H9 (cell line): ENCODE results near the gene DAAM2. TPM values are rescaled to one million over a fixed set of nuclear protein-coding genes. Genes with fewer than 3 reads are reported as not detected.

ENCODE experiments used
- DNase-seq: peaks from one replicate; pipeline ENCODE4 v3.0.0-alpha.2; 2017
- H2AFZ ChIP-seq: one replicate; pipeline ENCODE4 v1.6.1; 2013; ENCODE audit warnings: mild to moderate bottlenecking, low read length, control low read depth, moderate library complexity
- H2AK5ac ChIP-seq: 2 replicates; pipeline ENCODE4 v1.6.1; 2013; ENCODE audit warnings: low read length, control low read depth, mixed read lengths; ENCODE audit not compliant: insufficient read length
- H2BK120ac ChIP-seq: one replicate; pipeline ENCODE4 v1.6.1; 2013; ENCODE audit warnings: low read depth, mild to moderate bottlenecking, low read length, control low read depth, inconsistent platforms; ENCODE audit not compliant: poor library complexity, severe bottlenecking
- H2BK12ac ChIP-seq: 2 replicates; pipeline ENCODE4 v1.6.1; 2013; ENCODE audit warnings: low read length, control low read depth, mixed read lengths, low read depth; ENCODE audit not compliant: insufficient read length
- H2BK15ac ChIP-seq: 2 replicates; pipeline ENCODE4 v1.6.1; 2013; ENCODE audit warnings: low read depth, low read length, control low read depth
- H2BK20ac ChIP-seq: one replicate; pipeline ENCODE4 v1.6.1; 2013; ENCODE audit warnings: low read depth, mild to moderate bottlenecking, low read length, control low read depth, inconsistent platforms; ENCODE audit not compliant: poor library complexity, severe bottlenecking
- H2BK5ac ChIP-seq: 2 replicates; pipeline ENCODE4 v1.6.1; 2013; ENCODE audit warnings: low read length, control low read depth, mixed read lengths; ENCODE audit not compliant: insufficient read length
- H3K14ac ChIP-seq: 2 replicates; pipeline ENCODE4 v1.6.1; 2013; ENCODE audit warnings: low read length, control low read depth; ENCODE audit not compliant: insufficient read depth
- H3K18ac ChIP-seq: 2 replicates; pipeline ENCODE4 v1.6.1; 2013; ENCODE audit warnings: low read depth, mild to moderate bottlenecking, mixed read lengths, low read length, control low read depth; ENCODE audit not compliant: insufficient read length
- H3K23ac ChIP-seq: 2 replicates; pipeline ENCODE4 v1.6.1; 2013; ENCODE audit warnings: low read length, control low read depth, mixed read lengths, low read depth; ENCODE audit not compliant: insufficient read length
- H3K23me2 ChIP-seq: 2 replicates; pipeline ENCODE4 v1.6.1; 2013; ENCODE audit warnings: low read depth, mild to moderate bottlenecking, mixed read lengths, low read length, control low read depth; ENCODE audit not compliant: insufficient read length, poor library complexity, severe bottlenecking
- H3K27ac ChIP-seq: 2 replicates; pipeline ENCODE4 v1.5.1; 2013; ENCODE audit warnings: low read length, control low read depth, mixed read lengths, low read depth; ENCODE audit not compliant: insufficient read length
- H3K27me3 ChIP-seq: 2 replicates; pipeline ENCODE4 v1.6.1; 2013; ENCODE audit warnings: low read length, control low read depth, inconsistent platforms; ENCODE audit not compliant: insufficient read depth
- H3K4ac ChIP-seq: 2 replicates; pipeline ENCODE4 v1.6.1; 2013; ENCODE audit warnings: low read depth, mild to moderate bottlenecking, control low read depth, inconsistent platforms, low read length, moderate library complexity
- H3K4me1 ChIP-seq: 2 replicates; pipeline ENCODE4 v1.6.1; 2013; ENCODE audit warnings: low read length, control low read depth, inconsistent platforms; ENCODE audit not compliant: insufficient read depth
- H3K4me2 ChIP-seq: 2 replicates; pipeline ENCODE4 v1.6.1; 2013; ENCODE audit warnings: low read length, control low read depth, mixed read lengths; ENCODE audit not compliant: insufficient read length, insufficient read depth
- H3K56ac ChIP-seq: 2 replicates; pipeline ENCODE4 v1.6.1; 2013; ENCODE audit warnings: low read depth, mild to moderate bottlenecking, mixed read lengths, low read length, control low read depth; ENCODE audit not compliant: insufficient read length
- H3K79me1 ChIP-seq: 2 replicates; pipeline ENCODE4 v1.6.1; 2013; ENCODE audit warnings: low read depth, mild to moderate bottlenecking, moderate library complexity, low read length, control low read depth, inconsistent platforms; ENCODE audit not compliant: insufficient read depth, poor library complexity, severe bottlenecking
- H3K79me2 ChIP-seq: 2 replicates; pipeline ENCODE4 v1.6.1; 2013; ENCODE audit warnings: low read length, control low read depth, inconsistent platforms; ENCODE audit not compliant: insufficient read depth
- H3K9ac ChIP-seq: 2 replicates; pipeline ENCODE4 v1.6.1; 2013; ENCODE audit warnings: low read length, control low read depth, mixed read lengths; ENCODE audit not compliant: insufficient read length; ENCODE audit errors: extremely low read depth
- H3K9me3 ChIP-seq: one replicate; pipeline ENCODE4 v1.6.1; 2013; ENCODE audit warnings: low read depth, low read length, inconsistent platforms; ENCODE audit not compliant: control insufficient read depth
- H3T11ph ChIP-seq: one replicate; pipeline ENCODE4 v1.6.1; 2013; ENCODE audit warnings: mild to moderate bottlenecking, low read length, control low read depth, inconsistent platforms
- H4K20me1 ChIP-seq: one replicate; pipeline ENCODE4 v1.6.1; 2013; ENCODE audit not compliant: control insufficient read depth, insufficient read length, insufficient read depth
- H4K5ac ChIP-seq: 2 replicates; pipeline ENCODE4 v1.6.1; 2013; ENCODE audit warnings: low read depth, mild to moderate bottlenecking, mixed read lengths, low read length, control low read depth; ENCODE audit not compliant: insufficient read length
- H4K8ac ChIP-seq: replicated peaks from 2 replicates; pipeline ENCODE4 v1.6.1; 2013; ENCODE audit warnings: low read length, control low read depth, mixed read lengths, low read depth; ENCODE audit not compliant: insufficient read length
- H4K91ac ChIP-seq: 2 replicates; pipeline ENCODE4 v1.6.1; 2013; ENCODE audit warnings: low read depth, mild to moderate bottlenecking, moderate library complexity, mixed read lengths, low read length, control low read depth; ENCODE audit not compliant: insufficient read length
- H3K27ac Mint-ChIP-seq, 3 experiments: 2 replicates in 2 of 3; 3 replicates in 1 of 3; pipeline ENCODE4 v1.8.0; 2020 to 2021; ENCODE audit warnings: mixed read lengths in 3 of 3, mild to moderate bottlenecking in 1 of 3, moderate library complexity in 1 of 3
- H3K27me3 Mint-ChIP-seq: 2 replicates; pipeline ENCODE4 v1.8.0; 2021; ENCODE audit warnings: low read depth, mild to moderate bottlenecking, moderate library complexity, mixed read lengths
- H3K36me3 Mint-ChIP-seq, 3 experiments: 2 replicates in 2 of 3; 3 replicates in 1 of 3; pipeline ENCODE4 v1.8.0; 2020 to 2021; ENCODE audit warnings: low read depth in 3 of 3, mixed read lengths in 3 of 3; ENCODE audit not compliant: insufficient read depth in 1 of 3
- H3K4me1 Mint-ChIP-seq, 2 experiments: 2 replicates each; pipeline ENCODE4 v1.8.0; 2020; ENCODE audit warnings: mixed read lengths in 2 of 2
- H3K4me3 Mint-ChIP-seq, 2 experiments: 2 replicates in 1 of 2; 3 replicates in 1 of 2; pipeline ENCODE4 v1.8.0; 2020 to 2021; ENCODE audit warnings: mild to moderate bottlenecking in 2 of 2, mixed read lengths in 2 of 2, moderate library complexity in 1 of 2
- H3K9me3 Mint-ChIP-seq, 2 experiments: 2 replicates in 1 of 2; 3 replicates in 1 of 2; pipeline ENCODE4 v1.8.0; 2020; ENCODE audit warnings: mild to moderate bottlenecking in 2 of 2, mixed read lengths in 2 of 2, moderate library complexity in 1 of 2
- WGBS: extraction: QIAGEN DNeasy Blood & Tissue Kit; methylation state at CpG from one replicate; pipeline ENCODE4 v1.1.7; 2013; ENCODE audit warnings: missing lambda C conversion rate, low lambda C conversion rate, mixed read lengths; ENCODE audit not compliant: insufficient read length; ENCODE audit errors: extremely low coverage; 5-methylcytosine and 5-hydroxymethylcytosine counted together
- total RNA-seq: library from RNA; stranded (reverse); gene quantifications from 2 replicates; pipeline ENCODE4 v1.2.1, GENCODE V29; 2021
- TF ChIP-seq, protein P1 (sequence below): fragments of 200-600 bp; sonication (generic); conservative IDR thresholded peaks from 3 replicates; pipeline ENCODE4 v1.8.0; 2021; ENCODE audit warnings: antibody characterized with exemption, mild to moderate bottlenecking

The DAAM2 gene
- total RNA-seq, 1 experiment from 2014 or later = 1.1 TPM

DNA sequence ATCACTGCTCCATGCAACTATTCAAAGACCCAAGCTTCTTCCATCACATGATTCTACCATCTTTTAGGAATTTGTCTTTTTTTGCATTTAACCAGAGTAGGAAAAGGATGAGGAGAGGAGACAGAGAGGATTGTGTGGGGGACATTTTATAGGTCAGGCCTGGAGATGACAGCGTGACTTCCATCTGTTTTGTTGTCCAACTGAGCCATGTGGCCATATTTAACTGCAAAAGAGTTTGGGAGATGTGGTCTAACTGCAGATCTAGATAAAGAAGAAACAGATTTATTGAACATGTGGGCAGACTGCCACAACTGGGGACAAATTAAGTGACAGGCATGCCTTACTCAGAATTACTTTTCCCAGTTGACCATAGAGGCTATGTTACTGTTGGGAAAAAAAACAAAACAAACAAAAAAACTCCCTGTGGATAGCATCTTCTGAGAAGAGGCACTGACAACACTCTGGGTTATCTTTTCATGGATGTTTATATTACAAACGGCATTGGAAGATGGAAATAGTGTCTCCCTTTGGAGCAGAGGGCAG lies 161.0 kb downstream of the DAAM2 start:
- TF ChIP-seq, protein P1, sequence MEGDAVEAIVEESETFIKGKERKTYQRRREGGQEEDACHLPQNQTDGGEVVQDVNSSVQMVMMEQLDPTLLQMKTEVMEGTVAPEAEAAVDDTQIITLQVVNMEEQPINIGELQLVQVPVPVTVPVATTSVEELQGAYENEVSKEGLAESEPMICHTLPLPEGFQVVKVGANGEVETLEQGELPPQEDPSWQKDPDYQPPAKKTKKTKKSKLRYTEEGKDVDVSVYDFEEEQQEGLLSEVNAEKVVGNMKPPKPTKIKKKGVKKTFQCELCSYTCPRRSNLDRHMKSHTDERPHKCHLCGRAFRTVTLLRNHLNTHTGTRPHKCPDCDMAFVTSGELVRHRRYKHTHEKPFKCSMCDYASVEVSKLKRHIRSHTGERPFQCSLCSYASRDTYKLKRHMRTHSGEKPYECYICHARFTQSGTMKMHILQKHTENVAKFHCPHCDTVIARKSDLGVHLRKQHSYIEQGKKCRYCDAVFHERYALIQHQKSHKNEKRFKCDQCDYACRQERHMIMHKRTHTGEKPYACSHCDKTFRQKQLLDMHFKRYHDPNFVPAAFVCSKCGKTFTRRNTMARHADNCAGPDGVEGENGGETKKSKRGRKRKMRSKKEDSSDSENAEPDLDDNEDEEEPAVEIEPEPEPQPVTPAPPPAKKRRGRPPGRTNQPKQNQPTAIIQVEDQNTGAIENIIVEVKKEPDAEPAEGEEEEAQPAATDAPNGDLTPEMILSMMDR = no peak
- Histone ChIP-seq H3T11ph (no peak overlapping the region), H3K4me2 (no peak overlapping the region), H3K79me1 (no peaks in the 10 kb centered on the region), H3K56ac (no peak overlapping the region), H4K5ac (no peak overlapping the region), H3K14ac (no peak overlapping the region), H3K9me3 (no peaks in the 10 kb centered on the region), H3K4me1 (peaks cover 5% of the 10 kb centered on the region; the same call in 1 of the 2 replicates), H4K20me1 (no peaks in the 10 kb centered on the region), H3K79me2 (no peaks in the 10 kb centered on the region), H4K8ac (no peak overlapping the region), H3K23ac (no peak overlapping the region), H3K9ac (no peak overlapping the region), H2BK5ac (no peak overlapping the region), H3K18ac (no peak overlapping the region), H3K27me3 (no peaks in the 10 kb centered on the region), H3K23me2 (no peaks in the 10 kb centered on the region), H4K91ac (no peak overlapping the region), H2AK5ac (no peak overlapping the region), H3K27ac (no peak overlapping the region), H2BK12ac (no peak overlapping the region), H2BK120ac (no peak overlapping the region), H2BK15ac (no peak overlapping the region), H2AFZ (no peak overlapping the region), H2BK20ac (no peak overlapping the region), H3K4ac (no peak overlapping the region)
- H3K27ac Mint-ChIP-seq = no peak overlapping the region
- H3K9me3 Mint-ChIP-seq = peaks cover 2 to 3% of the 10 kb centered on the region in 2 experiments; a peak in 2 of 5 replicates
- DNase-seq = no peak
- no peaks in the 10 kb centered on the region for H3K36me3 Mint-ChIP-seq
- WGBS = no CpG with 5 or more reads among the region's 2 CpGs
- peaks cover 0 to 5% of the 10 kb centered on the region in 2 experiments; a peak in 3 of 4 replicates for H3K4me1 Mint-ChIP-seq
- H3K4me3 Mint-ChIP-seq = no peak overlapping the region
- no peaks in the 10 kb centered on the region; the same call in 1 of the 2 replicates for H3K27me3 Mint-ChIP-seq

Other genes starting within 250 kb of the DAAM2 start
- gene KIF6, start 67.0 kb upstream of the DAAM2 start, total RNA-seq = 0.63 and 0.88 TPM in 2 replicates
- gene MOCS1, start 142.1 kb downstream of the DAAM2 start, total RNA-seq = 14.0 and 15.2 TPM in 2 replicates